Measurements from ENCODE around the gene NEK6. TPM values are rescaled to one million over a fixed set of nuclear protein-coding genes. Genes with fewer than 3 reads are reported as not detected.

NEK6 gene
- total and polyA plus RNA-seq, 9 of the 15 experiments (the other 6 are each of a cell fraction or from before 2014, with no cell fraction given), result 3.1 to 19.0 (median 8.4) TPM

GRCh38 chr9:124285903-124286291 lies 28.1 kb downstream of the NEK6 start (continued):
- no peak for TF ChIP-seq IRF1 (CRISPR knock-in tag; IDR thresholded peaks at IDR 0.05; ENCODE audit: borderline replicate concordance)
- TF ChIP-seq RFX5 (IDR thresholded peaks at IDR 0.05; ENCODE audit: low read depth, low read length), result no peak
- no peak for TF ChIP-seq FOXP4 (CRISPR knock-in tag; IDR thresholded peaks at IDR 0.05; ENCODE audit: borderline replicate concordance)
- TF ChIP-seq DACH1 (IDR thresholded peaks at IDR 0.05; ENCODE audit: partially characterized antibody), result no peak
- no peak for TF ChIP-seq E4F1 (CRISPR knock-in tag; IDR thresholded peaks at IDR 0.05; ENCODE audit: borderline replicate concordance)
- TF ChIP-seq TOE1 (IDR thresholded peaks at IDR 0.05; ENCODE audit: borderline replicate concordance), result peak; percentile 67; the same call in 1 of the 2 replicates
- TF ChIP-seq TOE1 (CRISPR knock-in tag; IDR thresholded peaks at IDR 0.05; ENCODE audit: borderline replicate concordance, low read depth), result no peak
- peak; percentile 96 for TF ChIP-seq ZFP36 (IDR thresholded peaks at IDR 0.05; ENCODE audit: low read depth, low read length, partially characterized antibody)
- no peak for TF ChIP-seq ATF6 (CRISPR knock-in tag; IDR thresholded peaks at IDR 0.05)
- no peak for TF ChIP-seq ZFP91 (CRISPR knock-in tag; IDR thresholded peaks at IDR 0.05)
- TF ChIP-seq ZNF354B (CRISPR knock-in tag; IDR thresholded peaks at IDR 0.05), result no peak
- TF ChIP-seq ZFX (CRISPR knock-in tag; IDR thresholded peaks at IDR 0.05), result peak; percentile 47
- no peak for TF ChIP-seq XRCC5 (IDR thresholded peaks at IDR 0.05; ENCODE audit: low read depth, low read length)
- peak; percentile 71 for TF ChIP-seq RBM25 (IDR thresholded peaks at IDR 0.05; ENCODE audit: low read depth, low read length, severe bottlenecking)
- TF ChIP-seq MCM7 (IDR thresholded peaks at IDR 0.05), result no peak
- TF ChIP-seq STAT6 (CRISPR knock-in tag; IDR thresholded peaks at IDR 0.05), result no peak

All from K562 (cell line).